MM.1S (cell line): ENCODE results near the gene RGL3.

Experiments
- DNase-seq: peaks from one replicate; pipeline ENCODE4 v3.0.0-alpha.2; 2015
- H2AFZ ChIP-seq: fragments of 300-600 bp; sonication (generic); 2 replicates; pipeline ENCODE4 v1.6.0; 2016; ENCODE audit warnings: antibody characterized with exemption, low read length
- H3F3A ChIP-seq: fragments of 300-600 bp; sonication (generic); 2 replicates; pipeline ENCODE4 v1.6.1; 2016; ENCODE audit warnings: mild to moderate bottlenecking, antibody characterized with exemption, low read length, moderate library complexity, mixed read lengths; ENCODE audit not compliant: insufficient read depth
- H3K27ac ChIP-seq: fragments of 300-600 bp; sonication (generic); 2 replicates; pipeline ENCODE4 v1.5.1; 2016; ENCODE audit warnings: mild to moderate bottlenecking, low read length
- H3K27me3 ChIP-seq: fragments of 300-600 bp; sonication (generic); replicated peaks from 2 replicates; pipeline ENCODE4 v1.6.0; 2016; ENCODE audit warnings: low read length; ENCODE audit not compliant: insufficient read depth
- H3K36me3 ChIP-seq: fragments of 300-600 bp; sonication (generic); replicated peaks from 2 replicates; pipeline ENCODE4 v1.6.1; 2016; ENCODE audit warnings: mild to moderate bottlenecking, low read length, mixed read lengths; ENCODE audit not compliant: insufficient read depth
- H3K4me1 ChIP-seq: fragments of 300-600 bp; sonication (generic); 2 replicates; pipeline ENCODE4 v1.6.1; 2016; ENCODE audit warnings: low read length, mixed read lengths
- H3K4me2 ChIP-seq: fragments of 300-600 bp; sonication (generic); 2 replicates; pipeline ENCODE4 v1.6.0; 2016; ENCODE audit warnings: low read depth, low read length
- H3K4me3 ChIP-seq: fragments of 300-600 bp; sonication (generic); 2 replicates; pipeline ENCODE4 v1.5.1; 2016; ENCODE audit warnings: low read length, mixed read lengths
- H3K79me2 ChIP-seq: fragments of 300-600 bp; sonication (generic); 2 replicates; pipeline ENCODE4 v1.6.1; 2016; ENCODE audit warnings: mixed run types, low read length, mixed read lengths
- H3K9ac ChIP-seq: fragments of 300-600 bp; sonication (generic); 2 replicates; pipeline ENCODE4 v1.6.1; 2016; ENCODE audit warnings: low read length, mixed read lengths
- H3K9me2 ChIP-seq: fragments of 300-600 bp; sonication (generic); replicated peaks from 2 replicates; pipeline ENCODE4 v1.6.1; 2016; ENCODE audit warnings: mild to moderate bottlenecking, low read length, mixed read lengths; ENCODE audit not compliant: insufficient read depth
- H3K9me3 ChIP-seq: fragments of 300-600 bp; sonication (generic); replicated peaks from 2 replicates; pipeline ENCODE4 v1.6.1; 2016; ENCODE audit warnings: mild to moderate bottlenecking, low read length, mixed read lengths; ENCODE audit not compliant: insufficient read depth
- H4K20me1 ChIP-seq: fragments of 300-600 bp; sonication (generic); 2 replicates; pipeline ENCODE4 v1.6.1; 2016; ENCODE audit warnings: mild to moderate bottlenecking, low read length, moderate library complexity, mixed read lengths; ENCODE audit not compliant: insufficient read depth
- EZH2 ChIP-seq: fragments of 300-600 bp; sonication (generic); optimal IDR thresholded peaks from 2 replicates; pipeline ENCODE3; 2017; ENCODE audit warnings: low read depth, mild to moderate bottlenecking, antibody characterized with exemption, low read length, mixed read lengths
- EZH2phosphoT487 ChIP-seq: fragments of 300-600 bp; sonication (generic); IDR thresholded peaks from 2 replicates; pipeline ENCODE4 v1.6.1; 2018; ENCODE audit warnings: antibody characterized with exemption, low read length
- TF ChIP-seq, protein P1 (sequence below): fragments of 300-600 bp; sonication (generic); IDR thresholded peaks from 2 replicates; pipeline ENCODE4 v1.5.1; 2016; ENCODE audit warnings: antibody characterized with exemption, low read length, mixed read lengths

The RGL3 gene

DNA sequence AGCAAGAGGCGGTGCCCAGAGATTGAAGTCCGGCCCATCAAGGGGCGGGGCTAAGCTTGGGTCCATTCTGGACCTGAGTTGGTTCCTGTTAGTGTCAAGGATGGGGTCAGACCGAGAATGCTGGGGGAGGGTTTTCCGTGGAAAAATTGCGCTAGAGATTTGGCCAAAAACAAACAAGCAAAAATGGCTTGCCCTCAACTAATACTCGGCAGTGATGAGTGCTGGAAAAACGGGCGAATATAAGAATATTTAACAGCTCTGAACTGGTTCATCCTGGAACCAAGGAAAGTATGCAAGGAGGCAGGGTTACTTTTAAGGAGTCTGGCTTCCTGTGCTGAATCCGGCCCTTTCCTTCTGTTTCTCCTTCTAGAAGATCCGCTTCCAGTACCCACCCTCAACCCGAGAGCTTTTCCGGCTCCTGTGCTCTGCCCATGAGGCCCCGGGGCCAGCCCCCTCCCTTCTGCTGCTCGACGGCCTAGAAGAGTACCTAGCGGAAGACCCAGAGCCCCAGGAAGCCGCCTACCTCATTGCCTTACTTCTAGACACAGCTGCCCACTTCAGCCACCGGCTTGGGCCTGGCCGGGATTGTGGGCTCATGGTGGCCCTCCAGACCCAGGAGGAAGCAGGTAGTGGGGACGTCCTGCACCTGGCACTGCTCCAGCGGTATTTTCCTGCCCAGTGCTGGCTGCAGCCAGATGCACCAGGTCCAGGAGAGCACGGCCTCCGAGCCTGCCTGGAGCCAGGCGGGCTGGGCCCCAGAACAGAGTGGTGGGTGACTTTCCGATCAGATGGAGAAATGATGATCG is 43.8 kb downstream of the RGL3 start:
- no peaks in the 10 kb centered on the region for H4K20me1 ChIP-seq
- no peaks in the 10 kb centered on the region for H3K27me3 ChIP-seq
- H3K79me2 ChIP-seq = peaks cover 16% of the 10 kb centered on the region
- peaks cover 25% of the 10 kb centered on the region for H3K4me1 ChIP-seq
- peak overlapping the region; percentile 22; the same call in 1 of the 2 replicates for H3K27ac ChIP-seq
- peak; percentile 62 for DNase-seq
- H3K4me2 ChIP-seq = peak overlapping the region; percentile 69
- peak overlapping the region; percentile 17 for H2AFZ ChIP-seq
- peaks cover 4% of the 10 kb centered on the region; the same call in 1 of the 2 replicates for H3F3A ChIP-seq
- no peaks in the 10 kb centered on the region for H3K36me3 ChIP-seq
- no peaks in the 10 kb centered on the region for H3K9me3 ChIP-seq
- H3K9ac ChIP-seq = peak overlapping the region; percentile 57
- peak overlapping the region; percentile 84 for H3K4me3 ChIP-seq
- TF ChIP-seq EZH2phosphoT487 (no peak), EZH2 (no peak)
- TF ChIP-seq, protein P1, sequence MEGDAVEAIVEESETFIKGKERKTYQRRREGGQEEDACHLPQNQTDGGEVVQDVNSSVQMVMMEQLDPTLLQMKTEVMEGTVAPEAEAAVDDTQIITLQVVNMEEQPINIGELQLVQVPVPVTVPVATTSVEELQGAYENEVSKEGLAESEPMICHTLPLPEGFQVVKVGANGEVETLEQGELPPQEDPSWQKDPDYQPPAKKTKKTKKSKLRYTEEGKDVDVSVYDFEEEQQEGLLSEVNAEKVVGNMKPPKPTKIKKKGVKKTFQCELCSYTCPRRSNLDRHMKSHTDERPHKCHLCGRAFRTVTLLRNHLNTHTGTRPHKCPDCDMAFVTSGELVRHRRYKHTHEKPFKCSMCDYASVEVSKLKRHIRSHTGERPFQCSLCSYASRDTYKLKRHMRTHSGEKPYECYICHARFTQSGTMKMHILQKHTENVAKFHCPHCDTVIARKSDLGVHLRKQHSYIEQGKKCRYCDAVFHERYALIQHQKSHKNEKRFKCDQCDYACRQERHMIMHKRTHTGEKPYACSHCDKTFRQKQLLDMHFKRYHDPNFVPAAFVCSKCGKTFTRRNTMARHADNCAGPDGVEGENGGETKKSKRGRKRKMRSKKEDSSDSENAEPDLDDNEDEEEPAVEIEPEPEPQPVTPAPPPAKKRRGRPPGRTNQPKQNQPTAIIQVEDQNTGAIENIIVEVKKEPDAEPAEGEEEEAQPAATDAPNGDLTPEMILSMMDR = no peak
- H3K9me2 ChIP-seq = no peaks in the 10 kb centered on the region

DNA sequence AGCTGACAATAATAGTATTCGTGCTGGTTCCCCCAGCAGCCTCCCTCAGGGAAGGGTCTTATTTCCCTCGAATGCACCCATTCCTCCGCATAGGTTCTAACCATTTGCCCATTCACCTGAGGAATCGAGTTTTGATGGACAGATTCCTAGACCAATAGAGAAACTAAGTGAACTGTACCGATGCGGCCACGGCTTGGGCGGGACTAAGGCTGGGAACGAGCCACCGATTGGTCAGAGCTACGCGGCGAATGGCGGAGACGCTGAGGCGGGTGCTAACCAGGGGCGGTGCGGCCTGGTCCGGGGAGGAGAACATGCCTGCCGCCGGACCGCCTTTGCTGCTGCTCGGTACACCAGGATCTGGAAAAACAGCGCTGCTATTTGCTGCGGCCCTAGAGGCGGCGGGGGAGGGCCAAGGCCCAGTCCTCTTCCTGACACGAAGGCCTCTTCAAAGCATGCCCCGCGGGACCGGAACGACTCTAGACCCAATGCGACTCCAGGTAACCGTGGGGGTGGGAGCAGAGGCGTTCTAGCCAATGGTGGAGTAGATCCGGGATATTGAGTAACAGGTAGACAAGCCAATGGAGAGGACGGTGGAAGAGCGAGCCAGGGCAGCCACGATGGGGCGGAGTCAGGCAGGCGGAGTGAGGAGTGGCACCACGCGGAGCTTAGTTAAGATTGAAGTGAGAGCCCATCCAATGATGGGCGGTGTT is 44.5 kb downstream of the RGL3 start, which contains the start of gene SWSAP1:
TSS of gene SWSAP1 (plus strand) at position 234 of the 710 bp plus-strand sequence. CDS start at position 249, 15 bp downstream.
- H3K36me3 ChIP-seq = no peaks in the 10 kb centered on the region
- H3K9me2 ChIP-seq = no peaks in the 10 kb centered on the region
- H3K79me2 ChIP-seq = peaks cover 12% of the 10 kb centered on the region
- no peaks in the 10 kb centered on the region for H3K9me3 ChIP-seq
- H4K20me1 ChIP-seq = no peaks in the 10 kb centered on the region
- TF ChIP-seq EZH2 (no peak), EZH2phosphoT487 (no peak)
- TF ChIP-seq, protein P1 = no peak
- peak within 1 kb of the TSS; percentile 84 for H3K4me3 ChIP-seq
- peak within 1 kb of the TSS; percentile 76 for H3K27ac ChIP-seq
- H3F3A ChIP-seq = no peaks in the 10 kb centered on the region
- H3K9ac ChIP-seq = peak within 1 kb of the TSS; percentile 91
- no peaks in the 10 kb centered on the region for H3K27me3 ChIP-seq
- peaks cover 19% of the 10 kb centered on the region for H3K4me1 ChIP-seq
- H3K4me2 ChIP-seq = peak within 1 kb of the TSS; percentile 94
- H2AFZ ChIP-seq = peak within 1 kb of the TSS; percentile 80
- DNase-seq = peak; percentile 99

DNA sequence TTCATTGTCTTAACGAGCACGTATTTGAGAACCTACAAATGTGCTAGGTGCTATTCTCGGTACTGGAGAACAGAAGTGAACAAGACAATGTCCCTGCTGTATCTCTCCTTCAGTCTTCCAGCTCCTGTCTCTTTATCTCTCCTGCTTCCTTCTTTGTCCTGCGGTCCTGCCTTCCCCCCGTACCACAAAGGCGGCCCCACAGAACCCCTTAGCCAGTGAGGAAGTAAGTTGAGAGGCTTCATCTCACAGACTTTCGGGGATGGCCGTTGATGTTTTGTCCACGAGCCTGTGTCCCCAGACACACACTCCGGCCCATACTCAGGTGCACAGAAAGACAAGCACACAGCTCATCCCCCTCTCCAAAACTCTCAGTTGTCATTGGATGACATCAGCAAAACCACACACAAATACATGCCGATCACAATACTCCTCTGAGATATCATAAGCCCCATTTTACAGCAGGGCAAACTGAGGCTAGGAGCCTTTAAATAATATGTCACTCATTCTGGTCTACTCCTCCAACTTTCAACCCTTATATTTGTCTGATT is 45.2 kb downstream of the RGL3 start:
- H3K27ac ChIP-seq = no peak overlapping the region; the same call in 1 of the 2 replicates
- H3K9me2 ChIP-seq = no peaks in the 10 kb centered on the region
- TF ChIP-seq EZH2 (no peak), EZH2phosphoT487 (no peak)
- TF ChIP-seq, protein P1 = no peak
- no peak for DNase-seq
- H3K4me2 ChIP-seq = peak overlapping the region; percentile 94
- H3K4me3 ChIP-seq = peak overlapping the region; percentile 84
- H2AFZ ChIP-seq = peak overlapping the region; percentile 80
- no peaks in the 10 kb centered on the region for H3K9me3 ChIP-seq
- peaks cover 19% of the 10 kb centered on the region for H3K4me1 ChIP-seq
- no peaks in the 10 kb centered on the region for H3F3A ChIP-seq
- H3K79me2 ChIP-seq = peaks cover 12% of the 10 kb centered on the region
- H4K20me1 ChIP-seq = no peaks in the 10 kb centered on the region
- peak overlapping the region; percentile 91; the same call in 1 of the 2 replicates for H3K9ac ChIP-seq
- no peaks in the 10 kb centered on the region for H3K36me3 ChIP-seq
- no peaks in the 10 kb centered on the region for H3K27me3 ChIP-seq
